ENCODE results near the gene ERBB4.
"Not testable (repeated sequence)": the region's sequence is repeated elsewhere in the genome, so short reads cannot be mapped to it uniquely, and the experiment has no call there.

ERBB4 gene

GRCh38 chr2:212193056-212193455, 345.5 kb downstream of the ERBB4 start:
- Histone ChIP-seq H3K4me3 (no peak overlapping the region), H3K9ac (no peak overlapping the region), H3K4me2 (no peak overlapping the region), H3K4me1 (no peaks in the 10 kb centered on the region), H3K27me3 (no peaks in the 10 kb centered on the region), H3K36me3 (no peaks in the 10 kb centered on the region), H3K9me3 (no peaks in the 10 kb centered on the region), H3K27ac (no peak overlapping the region), H4K20me1 (no peaks in the 10 kb centered on the region)
- no peak for TF ChIP-seq Cebpa-rat (IDR thresholded peaks at IDR 0.05)

GRCh38 chr2:212191438-212191837, 347.2 kb downstream of the ERBB4 start:
- H3K9ac ChIP-seq, H3K4me2 ChIP-seq, H3K4me3 ChIP-seq, H3K27me3 ChIP-seq, H3K36me3 ChIP-seq, H4K20me1 ChIP-seq, H3K4me1 ChIP-seq, H3K9me3 ChIP-seq, H3K27ac ChIP-seq: not testable (repeated sequence)

DNA sequence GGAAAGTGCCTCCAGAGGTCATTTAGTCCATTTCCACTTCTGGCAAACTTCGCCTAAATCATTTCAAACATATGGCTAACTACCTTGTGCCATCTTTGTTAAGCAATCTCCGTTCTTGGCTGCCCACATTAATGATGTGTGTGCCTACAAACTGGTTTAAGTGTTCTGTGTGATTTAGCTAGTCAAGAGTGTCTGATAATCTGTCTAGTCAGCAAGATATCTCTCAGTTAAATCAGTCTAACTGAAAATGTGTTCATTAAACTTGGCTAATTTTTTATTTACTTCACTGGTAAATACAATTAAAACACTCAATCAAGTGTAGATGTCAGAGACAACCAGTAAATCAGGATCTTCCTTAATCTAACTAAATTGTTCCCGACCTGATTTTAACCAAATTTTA, 352.4 kb downstream of the ERBB4 start:
- Histone ChIP-seq H3K27ac (no peak overlapping the region), H3K9me3 (no peaks in the 10 kb centered on the region), H3K27me3 (no peaks in the 10 kb centered on the region), H3K36me3 (no peaks in the 10 kb centered on the region), H3K4me1 (no peaks in the 10 kb centered on the region), H3K4me2 (no peak overlapping the region), H3K4me3 (no peak overlapping the region), H4K20me1 (no peaks in the 10 kb centered on the region), H3K9ac (no peak overlapping the region)
- no peak for TF ChIP-seq Cebpa-rat (IDR thresholded peaks at IDR 0.05)

- Histone ChIP-seq H3K4me1 (no peaks in the 10 kb centered on the region), H3K9ac (no peak overlapping the region), H3K27me3 (no peaks in the 10 kb centered on the region), H3K9me3 (no peaks in the 10 kb centered on the region), H3K4me3 (no peak overlapping the region), H4K20me1 (no peaks in the 10 kb centered on the region), H3K27ac (no peak overlapping the region), H3K36me3 (no peaks in the 10 kb centered on the region), H3K4me2 (no peak overlapping the region)
- TF ChIP-seq Cebpa-rat (IDR thresholded peaks at IDR 0.05), result no peak
These were observed 357.0 kb downstream of the ERBB4 start for GRCh38 chr2:212181646-212182045.

- Histone ChIP-seq H3K4me2 (no peak overlapping the region), H3K36me3 (no peaks in the 10 kb centered on the region), H3K9ac (no peak overlapping the region), H3K4me3 (no peak overlapping the region), H4K20me1 (no peaks in the 10 kb centered on the region), H3K9me3 (no peaks in the 10 kb centered on the region), H3K4me1 (no peaks in the 10 kb centered on the region), H3K27ac (no peak overlapping the region), H3K27me3 (no peaks in the 10 kb centered on the region)
- no peak for TF ChIP-seq Cebpa-rat (IDR thresholded peaks at IDR 0.05)
These were observed 358.1 kb downstream of the ERBB4 start for GRCh38 chr2:212180408-212181083.

DNA sequence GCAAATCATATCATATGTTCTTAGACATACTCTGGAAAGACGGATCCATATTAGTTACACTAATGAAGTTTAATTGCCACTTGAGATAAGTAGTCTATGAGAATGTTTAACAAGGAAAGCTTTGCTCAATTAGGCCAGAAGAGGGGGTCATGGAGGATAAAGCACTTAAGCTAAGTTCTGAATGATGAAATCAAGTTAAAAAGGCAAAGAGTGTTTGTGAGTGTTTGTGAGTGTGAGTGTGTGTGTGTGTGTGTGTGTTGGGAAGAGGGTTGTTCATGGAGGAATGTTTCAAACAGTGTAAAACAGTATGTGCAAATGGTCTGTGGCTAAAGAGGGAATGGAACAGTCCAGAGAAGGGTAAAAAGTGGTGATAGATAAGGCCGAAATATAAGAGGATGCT, 360.9 kb downstream of the ERBB4 start:
- Histone ChIP-seq H3K4me2 (no peak overlapping the region), H3K4me3 (no peak overlapping the region), H3K9ac (no peak overlapping the region), H4K20me1 (no peaks in the 10 kb centered on the region), H3K27ac (no peak overlapping the region), H3K27me3 (no peaks in the 10 kb centered on the region), H3K9me3 (no peaks in the 10 kb centered on the region), H3K36me3 (no peaks in the 10 kb centered on the region), H3K4me1 (no peaks in the 10 kb centered on the region)
- no peak for TF ChIP-seq Cebpa-rat (IDR thresholded peaks at IDR 0.05)

- H4K20me1 ChIP-seq, result no peaks in the 10 kb centered on the region
- no peak for TF ChIP-seq Cebpa-rat (IDR thresholded peaks at IDR 0.05)
- H3K4me2 ChIP-seq, result no peak overlapping the region
- no peaks in the 10 kb centered on the region for H3K4me1 ChIP-seq
- no peak overlapping the region for H3K9ac ChIP-seq
- no peak overlapping the region for H3K27ac ChIP-seq
- H3K9me3 ChIP-seq, result peaks cover under 1% of the 10 kb centered on the region; the same call in 1 of the 2 replicates
- no peaks in the 10 kb centered on the region for H3K36me3 ChIP-seq
- H3K4me3 ChIP-seq, result no peak overlapping the region
- no peaks in the 10 kb centered on the region for H3K27me3 ChIP-seq
These were observed 362.5 kb downstream of the ERBB4 start for GRCh38 chr2:212176151-212176550.

DNA sequence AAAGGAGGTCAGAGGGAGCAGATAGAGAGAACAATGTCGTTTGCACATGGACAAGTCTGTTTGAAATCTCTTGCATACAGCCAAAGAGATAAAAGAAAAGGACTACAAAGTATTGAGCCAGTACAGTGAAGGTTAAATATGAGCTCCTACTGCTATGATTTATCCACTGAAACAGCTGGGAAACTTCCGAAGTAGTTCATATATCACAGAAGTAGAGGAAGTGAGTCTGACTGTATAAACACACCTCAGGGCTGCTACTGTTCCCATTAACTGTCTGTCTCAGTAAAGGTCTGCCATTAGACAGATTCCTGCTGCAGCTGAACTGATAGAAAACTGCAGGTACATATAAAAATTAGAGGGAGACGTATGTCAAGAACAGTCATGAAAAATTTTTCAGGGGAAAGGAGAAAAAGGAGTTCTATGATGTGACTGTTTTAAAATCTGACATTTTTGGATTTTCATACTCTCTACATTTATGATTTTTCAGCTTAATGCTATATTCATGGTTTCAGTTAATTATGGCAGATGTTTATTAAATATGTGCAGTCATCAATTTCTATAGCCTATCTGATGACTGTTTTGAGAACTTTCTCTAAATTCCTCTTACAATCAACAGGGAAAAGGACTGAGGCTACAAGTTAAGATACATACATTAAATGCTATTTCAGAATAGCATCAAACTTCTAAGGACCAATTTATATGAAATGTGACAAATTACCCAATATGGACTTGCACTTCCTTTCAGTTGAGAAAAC, 364.7 kb downstream of the ERBB4 start:
- H3K9me3 ChIP-seq, result peaks cover 14% of the 10 kb centered on the region
- no peaks in the 10 kb centered on the region for H3K4me1 ChIP-seq
- H3K4me3 ChIP-seq, result no peak overlapping the region
- TF ChIP-seq Cebpa-rat (IDR thresholded peaks at IDR 0.05), result no peak
- H3K27me3 ChIP-seq, result no peaks in the 10 kb centered on the region
- H4K20me1 ChIP-seq, result no peaks in the 10 kb centered on the region
- H3K9ac ChIP-seq, result no peak overlapping the region
- H3K36me3 ChIP-seq, result no peaks in the 10 kb centered on the region
- H3K4me2 ChIP-seq, result no peak overlapping the region
- H3K27ac ChIP-seq, result no peak overlapping the region

DNA sequence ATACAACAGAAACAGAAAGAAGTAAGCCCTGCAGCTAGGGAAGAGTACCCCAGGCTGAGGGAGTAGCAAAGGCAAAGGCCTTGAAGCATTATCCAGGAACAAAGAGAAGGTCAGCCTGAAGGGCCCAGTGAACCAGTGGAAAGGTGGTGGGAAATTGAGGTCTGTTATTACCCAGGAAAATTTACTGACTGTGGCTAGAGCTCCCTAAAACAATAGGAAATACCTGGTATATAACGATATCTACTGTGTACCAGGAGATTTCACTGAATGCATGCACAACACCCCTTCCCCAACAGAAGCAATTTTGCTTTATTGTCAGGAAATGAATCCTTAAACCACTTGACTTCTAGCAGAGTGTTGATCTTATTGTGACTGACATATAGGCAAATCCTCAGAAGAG, 365.3 kb downstream of the ERBB4 start:
- Histone ChIP-seq H3K4me2 (no peak overlapping the region), H3K4me3 (no peak overlapping the region), H3K27ac (no peak overlapping the region), H3K27me3 (no peaks in the 10 kb centered on the region), H3K36me3 (no peaks in the 10 kb centered on the region), H4K20me1 (no peaks in the 10 kb centered on the region), H3K9me3 (peaks cover 14% of the 10 kb centered on the region), H3K9ac (no peak overlapping the region), H3K4me1 (no peaks in the 10 kb centered on the region)
- no peak for TF ChIP-seq Cebpa-rat (IDR thresholded peaks at IDR 0.05)

GRCh38 chr2:212170382-212170781, 368.2 kb downstream of the ERBB4 start:
- no peak for TF ChIP-seq Cebpa-rat (IDR thresholded peaks at IDR 0.05)

More at GRCh38 chr2:212170382-212170781, 368.2 kb downstream of the ERBB4 start:
- Histone ChIP-seq H3K4me1 (0 out of 2 replicates have a peak, but pooled peaks cover 4% of the 10 kb centered on the region), H3K27me3 (no peaks in the 10 kb centered on the region), H3K27ac (no peak overlapping the region), H3K36me3 (no peaks in the 10 kb centered on the region), H3K9ac (no peak overlapping the region), H3K9me3 (peaks cover 14% of the 10 kb centered on the region), H3K4me2 (no peak overlapping the region), H4K20me1 (no peaks in the 10 kb centered on the region), H3K4me3 (no peak overlapping the region)

All from BLaER1 (cell line).